ENCODE data around the gene RAPGEF2. TPM values are rescaled to one million over a fixed set of nuclear protein-coding genes. Genes with fewer than 3 reads are reported as not detected.

The RAPGEF2 gene
- total and polyA plus RNA-seq, 8 donors, result 3.3 to 78.1 (median 37.2) TPM

GRCh38 chr4:159216834-159217233 lies 114.0 kb downstream of the RAPGEF2 start:
- Histone ChIP-seq H3K36me3 (peaks cover 0 to 3% (median 0%) of the 10 kb centered on the region in 4 donors), H3K9me3 (no peaks in the 10 kb centered on the region), H3K27ac (no peak overlapping the region), H3K4me3 (no peak overlapping the region), H3K4me1 (peaks cover 0 to 18% (median 5%) of the 10 kb centered on the region in 4 donors), H3K27me3 (no peaks in the 10 kb centered on the region)
- no peak for DNase-seq
- WGBS, 5 donors, result 58 to 66% (median 62%) methylated on average over 5 of the region's 5 CpGs
- TF ChIP-seq EP300 (IDR thresholded peaks at IDR 0.05) (no peak), CTCF (IDR thresholded peaks at IDR 0.05) (no peak), POLR2A (IDR thresholded peaks at IDR 0.05) (no peak), POLR2AphosphoS5 (IDR thresholded peaks at IDR 0.05) (no peak)
- intact Hi-C loops (cut with DNase I; ENCODE audit: low total_unique reads), result no loop called here

GRCh38 chr4:159219862-159220261 lies 117.0 kb downstream of the RAPGEF2 start:
- Histone ChIP-seq H3K27me3 (no peaks in the 10 kb centered on the region), H3K9me3 (no peaks in the 10 kb centered on the region), H3K4me3 (no peak overlapping the region), H3K36me3 (no peaks in the 10 kb centered on the region), H3K4me1 (peaks cover 0 to 28% (median 11%) of the 10 kb centered on the region in 4 donors), H3K27ac (no peak overlapping the region)
- WGBS, 5 donors, result 80 to 100% (median 98%) methylated on average over 1 of the region's 1 CpG
- no peak for DNase-seq
- intact Hi-C loops (cut with DNase I; ENCODE audit: low total_unique reads), result no loop called here
- TF ChIP-seq EP300 (IDR thresholded peaks at IDR 0.05) (no peak), CTCF (IDR thresholded peaks at IDR 0.05) (no peak), POLR2AphosphoS5 (IDR thresholded peaks at IDR 0.05) (no peak), POLR2A (IDR thresholded peaks at IDR 0.05) (no peak)

GRCh38 chr4:159220353-159220752 lies 117.5 kb downstream of the RAPGEF2 start:
- peaks cover 0 to 28% (median 11%) of the 10 kb centered on the region in 4 donors for H3K4me1 ChIP-seq
- intact Hi-C loops (cut with DNase I; ENCODE audit: low total_unique reads), result no loop called here
- no peak for DNase-seq
- H3K9me3 ChIP-seq, result no peaks in the 10 kb centered on the region
- TF ChIP-seq POLR2AphosphoS5 (IDR thresholded peaks at IDR 0.05) (no peak), CTCF (IDR thresholded peaks at IDR 0.05) (no peak), EP300 (IDR thresholded peaks at IDR 0.05) (no peak), POLR2A (IDR thresholded peaks at IDR 0.05) (no peak)
- H3K27me3 ChIP-seq, result no peaks in the 10 kb centered on the region
- H3K27ac ChIP-seq, result no peak overlapping the region
- WGBS, 5 donors, result 66 to 88% (median 74%) methylated on average over 5 of the region's 5 CpGs
- no peaks in the 10 kb centered on the region for H3K36me3 ChIP-seq
- no peak overlapping the region for H3K4me3 ChIP-seq

GRCh38 chr4:159221280-159221679 lies 118.4 kb downstream of the RAPGEF2 start:
- DNase-seq, result no peak
- Histone ChIP-seq H3K36me3 (no peaks in the 10 kb centered on the region), H3K27me3 (no peaks in the 10 kb centered on the region), H3K9me3 (no peaks in the 10 kb centered on the region), H3K4me3 (no peak overlapping the region), H3K4me1 (peaks cover 0 to 28% (median 11%) of the 10 kb centered on the region in 4 donors), H3K27ac (no peak overlapping the region)
- intact Hi-C loops (cut with DNase I; ENCODE audit: low total_unique reads), result no loop called here
- no peak for TF ChIP-seq POLR2AphosphoS5 (IDR thresholded peaks at IDR 0.05)
- no peak for TF ChIP-seq CTCF (IDR thresholded peaks at IDR 0.05)
- no peak for TF ChIP-seq POLR2A (IDR thresholded peaks at IDR 0.05)
- TF ChIP-seq EP300 (IDR thresholded peaks at IDR 0.05), result no peak
- 91 to 96% (median 93%) methylated on average over 3 of the region's 3 CpGs for WGBS, 5 donors

Data from stomach (tissue), 9 donors.